CD14-positive monocyte (primary cell): Measurements from ENCODE around the gene KRTAP10-4. TPM values are rescaled to one million over a fixed set of nuclear protein-coding genes. Genes with fewer than 3 reads are reported as not detected.
A peak's percentile ranks its signal among the peaks of the same experiment; 100 is the strongest.

ENCODE experiments used
- DNase-seq, 3 donors: peaks; one replicate each; pipeline ENCODE4 v3.0.0-alpha.2; 2011 to 2022
- H2AFZ ChIP-seq: 2 replicates; pipeline ENCODE4 v1.6.0; 2012; ENCODE audit warnings: mild to moderate bottlenecking, low read depth, low read length, inconsistent platforms; ENCODE audit not compliant: insufficient read depth, poor library complexity, severe bottlenecking
- H3K27ac ChIP-seq, 2 donors: 1 replicate in 1 of 2; 2 replicates in 1 of 2; pipeline ENCODE4 v1.5.1; 2012 to 2013; ENCODE audit warnings: low read length in 2 of 2, control low read depth in 1 of 2, inconsistent platforms in 1 of 2, low read depth in 1 of 2, mild to moderate bottlenecking in 1 of 2
- H3K27me3 ChIP-seq, 2 donors: one replicate each; pipeline versions ENCODE4 v1.6.0 to v1.6.1; 2011 to 2013; ENCODE audit warnings: low read length in 2 of 2; ENCODE audit not compliant: control insufficient read depth in 2 of 2, insufficient read depth in 2 of 2
- H3K36me3 ChIP-seq, 2 donors: replicated peaks in 1 of 2; 1 replicate in 1 of 2; 2 replicates in 1 of 2; pipeline versions ENCODE4 v1.5.1 to v1.6.1; 2012 to 2013; ENCODE audit warnings: low read length in 2 of 2, control low read depth in 1 of 2, inconsistent platforms in 1 of 2, mild to moderate bottlenecking in 1 of 2; ENCODE audit not compliant: insufficient read depth in 2 of 2, control insufficient read depth in 1 of 2
- H3K4me1 ChIP-seq, 2 donors: 1 replicate in 1 of 2; 2 replicates in 1 of 2; pipeline versions ENCODE4 v1.5.1 to v1.6.1; 2012 to 2013; ENCODE audit warnings: low read length in 2 of 2, control low read depth in 1 of 2, inconsistent platforms in 1 of 2, mild to moderate bottlenecking in 1 of 2, moderate library complexity in 1 of 2; ENCODE audit not compliant: insufficient read depth in 2 of 2, control insufficient read depth in 1 of 2
- H3K4me2 ChIP-seq: replicated peaks from 2 replicates; pipeline ENCODE3; 2012; ENCODE audit warnings: low read length, moderate library complexity, mild to moderate bottlenecking; ENCODE audit not compliant: poor library complexity, severe bottlenecking; ENCODE audit errors: extremely low read depth
- H3K4me3 ChIP-seq, 3 experiments: fragments of 200-600 bp in 1 of 3; sonication (generic) in 1 of 3; replicated peaks in 1 of 3; 1 replicate in 2 of 3; 2 replicates in 1 of 3; pipeline ENCODE4 v1.5.1; 2011 to 2013; ENCODE audit warnings: low read length in 3 of 3, mild to moderate bottlenecking in 3 of 3, control low read depth in 2 of 3, low read depth in 2 of 3, inconsistent platforms in 1 of 3, moderate library complexity in 1 of 3
- H3K79me2 ChIP-seq: 2 replicates; pipeline ENCODE4 v1.6.0; 2012; ENCODE audit warnings: mild to moderate bottlenecking, control low read depth, inconsistent platforms, low read length, moderate library complexity; ENCODE audit not compliant: insufficient read depth
- H3K9ac ChIP-seq: 2 replicates; pipeline ENCODE4 v1.6.0; 2017; ENCODE audit warnings: low read length, mild to moderate bottlenecking; ENCODE audit not compliant: insufficient read depth, poor library complexity, severe bottlenecking
- H3K9me3 ChIP-seq, 2 donors: replicated peaks in 1 of 2; 1 replicate in 1 of 2; 2 replicates in 1 of 2; pipeline versions ENCODE4 v1.5.1 to v1.6.1; 2012 to 2013; ENCODE audit warnings: low read length in 2 of 2, control low read depth in 1 of 2; ENCODE audit not compliant: control insufficient read depth in 1 of 2, insufficient read depth in 1 of 2
- H4K20me1 ChIP-seq: 2 replicates; pipeline ENCODE4 v1.6.0; 2012; ENCODE audit warnings: mild to moderate bottlenecking, low read length, control low read depth, moderate library complexity; ENCODE audit not compliant: insufficient read depth
- H3K27ac Mint-ChIP-seq, 7 donors: one replicate each; pipeline ENCODE4 v1.8.0; 2020; ENCODE audit warnings: mild to moderate bottlenecking in 7 of 7, mixed read lengths in 7 of 7, moderate library complexity in 6 of 7, inconsistent platforms in 2 of 7
- H3K27me3 Mint-ChIP-seq, 3 donors: one replicate each; pipeline ENCODE4 v1.8.0; 2021 to 2022; ENCODE audit warnings: low read depth in 3 of 3, mild to moderate bottlenecking in 3 of 3, mixed read lengths in 3 of 3, moderate library complexity in 3 of 3, inconsistent platforms in 1 of 3
- H3K36me3 Mint-ChIP-seq, 2 donors: one replicate each; pipeline ENCODE4 v1.8.0; 2020; ENCODE audit warnings: mixed read lengths in 2 of 2, inconsistent platforms in 1 of 2, mild to moderate bottlenecking in 1 of 2
- H3K4me1 Mint-ChIP-seq: one replicate; pipeline ENCODE4 v1.8.0; 2020; ENCODE audit warnings: mild to moderate bottlenecking, mixed read lengths
- H3K4me3 Mint-ChIP-seq, 2 donors: one replicate each; pipeline ENCODE4 v1.8.0; 2020; ENCODE audit warnings: mild to moderate bottlenecking in 2 of 2, mixed read lengths in 2 of 2, moderate library complexity in 1 of 2
- H3K9me3 Mint-ChIP-seq, 7 donors: one replicate each; pipeline ENCODE4 v1.8.0; 2020 to 2022; ENCODE audit warnings: mixed read lengths in 7 of 7, mild to moderate bottlenecking in 6 of 7, moderate library complexity in 6 of 7, inconsistent platforms in 2 of 7
- CTCF ChIP-seq: fragments of 200-600 bp; IDR thresholded peaks from one replicate; pipeline ENCODE4 v1.8.0; 2022; ENCODE audit warnings: antibody characterized with exemption, mild to moderate bottlenecking
- WGBS: methylation state at CpG from one replicate; pipeline ENCODE4 v1.1.5; 2013; ENCODE audit warnings: missing lambda C conversion rate; ENCODE audit not compliant: insufficient coverage; 5-methylcytosine and 5-hydroxymethylcytosine counted together
- intact Hi-C, 2 donors: fragments of 100-400 bp; cut with micrococcal nuclease; formaldehyde crosslinking; loops; one replicate each; pipeline versions ENCODE4 v1.15.0 to v1.15.1; 2023
- polyA plus RNA-seq, 3 donors: library from polyadenylated mRNA; depleted of rRNA in 1 of 3; unstranded in 2 of 3; stranded (reverse) in 1 of 3; fragments of 300-500 nt in 2 of 3; fragments of >200 nt in 1 of 3; fragmentation: Illumina TruSeq in 2 of 3; gene quantifications; 1 replicate in 2 of 3; 2 replicates in 1 of 3; pipeline ENCODE4 v1.2.3, GENCODE V29; 2012 to 2021

The KRTAP10-4 gene
- polyA plus RNA-seq, 3 donors, result not detected

GRCh38 chr21:44618504-44618903 is 45.0 kb downstream of the KRTAP10-4 start:
- no peak overlapping the region for H2AFZ ChIP-seq
- intact Hi-C loops, result no loop called here
- H3K27me3 ChIP-seq, result no peaks in the 10 kb centered on the region
- no peaks in the 10 kb centered on the region for H3K36me3 ChIP-seq
- Mint-ChIP-seq H3K36me3 (no peaks in the 10 kb centered on the region), H3K27me3 (peaks cover 2 to 9% (median 9%) of the 10 kb centered on the region in 3 donors), H3K4me3 (no peak overlapping the region), H3K9me3 (peaks cover 23 to 32% (median 24%) of the 10 kb centered on the region in 7 donors), H3K27ac (peak overlapping the region in 2 of 7 donors; percentile 5 to 43), H3K4me1 (peaks cover 10% of the 10 kb centered on the region)
- no peak for TF ChIP-seq CTCF
- no peaks in the 10 kb centered on the region for H3K79me2 ChIP-seq
- DNase-seq, result no peak
- H3K27ac ChIP-seq, result no peak overlapping the region
- no peak overlapping the region for H3K9ac ChIP-seq
- H3K9me3 ChIP-seq, result peaks cover 18 to 20% of the 10 kb centered on the region in 2 donors
- no peak overlapping the region for H3K4me3 ChIP-seq
- no CpG with 5 or more reads among the region's 4 CpGs for WGBS
- no peaks in the 10 kb centered on the region for H3K4me1 ChIP-seq
- no peaks in the 10 kb centered on the region for H4K20me1 ChIP-seq
- no peak overlapping the region for H3K4me2 ChIP-seq

GRCh38 chr21:44618909-44619308 is 45.4 kb downstream of the KRTAP10-4 start:
- Histone ChIP-seq H3K36me3 (no peaks in the 10 kb centered on the region), H3K27me3 (no peaks in the 10 kb centered on the region), H3K27ac (no peak overlapping the region), H3K9ac (no peak overlapping the region), H3K9me3 (peaks cover 18 to 24% of the 10 kb centered on the region in 2 donors), H3K4me1 (no peaks in the 10 kb centered on the region), H3K4me3 (no peak overlapping the region), H3K4me2 (no peak overlapping the region), H4K20me1 (no peaks in the 10 kb centered on the region), H2AFZ (no peak overlapping the region), H3K79me2 (no peaks in the 10 kb centered on the region)
- H3K27me3 Mint-ChIP-seq, result peaks cover 2 to 9% (median 9%) of the 10 kb centered on the region in 3 donors
- peaks cover 27 to 36% (median 28%) of the 10 kb centered on the region in 7 donors for H3K9me3 Mint-ChIP-seq
- peak overlapping the region in 1 of 7 donors; percentile 5 for H3K27ac Mint-ChIP-seq
- intact Hi-C loops, result no loop called here
- no peak for DNase-seq
- no peak for TF ChIP-seq CTCF
- WGBS, result 86% methylated on average over 1 of the region's 3 CpGs
- no peaks in the 10 kb centered on the region for H3K36me3 Mint-ChIP-seq
- peak overlapping the region in 1 of 2 donors; percentile 25 for H3K4me3 Mint-ChIP-seq
- peaks cover 10% of the 10 kb centered on the region for H3K4me1 Mint-ChIP-seq
